HepG2 (cell line): ENCODE measurements around the gene HNRNPAB. TPM values are rescaled to one million over a fixed set of nuclear protein-coding genes. Genes with fewer than 3 reads are reported as not detected.

Experiments
- ETV5 ChIP-seq: IDR thresholded peaks from 2 replicates; pipeline ENCODE4 v1.6.1; 2018; ENCODE audit warnings: missing biosample characterization, missing genetic modification reagents, inconsistent platforms, borderline replicate concordance
- GFI1 ChIP-seq: sonication (generic); formaldehyde crosslinking; IDR thresholded peaks from 2 replicates; pipeline ENCODE4 v1.5.0; 2020; ENCODE audit warnings: missing genetic modification reagents, mild to moderate bottlenecking, borderline replicate concordance
- HDAC6 ChIP-seq: fragments of 200-600 bp; sonication (generic); IDR thresholded peaks from 2 replicates; pipeline ENCODE4 v1.7.0; 2017; ENCODE audit warnings: mild to moderate bottlenecking, antibody characterized with exemption, low read length, low read depth
- NKX3-1 ChIP-seq: sonication (generic); formaldehyde crosslinking; IDR thresholded peaks from 2 replicates; pipeline ENCODE4 v1.5.0; 2020; ENCODE audit warnings: missing genetic modification reagents
- SMAD3 ChIP-seq: sonication (generic); formaldehyde crosslinking; IDR thresholded peaks from 2 replicates; pipeline ENCODE4 v1.4.0; 2020; ENCODE audit warnings: missing genetic modification reagents
- SRF ChIP-seq: IDR thresholded peaks from 2 replicates; pipeline ENCODE4 v1.6.1; 2011; ENCODE audit warnings: mild to moderate bottlenecking, low read depth, low read length, moderate library complexity
- TBP ChIP-seq: sonication (generic); formaldehyde crosslinking; IDR thresholded peaks from 2 replicates; pipeline ENCODE4 v1.5.0; 2020; ENCODE audit warnings: missing genetic modification reagents
- THAP11 ChIP-seq: IDR thresholded peaks from 2 replicates; pipeline ENCODE4 v1.6.1; 2016; ENCODE audit warnings: missing biosample characterization, missing genetic modification reagents
- ZBTB21 ChIP-seq: sonication (generic); formaldehyde crosslinking; IDR thresholded peaks from 2 replicates; pipeline ENCODE4 v1.4.0; 2020; ENCODE audit warnings: missing genetic modification reagents
- ZFAT ChIP-seq: sonication (generic); formaldehyde crosslinking; conservative IDR thresholded peaks from 2 replicates; pipeline ENCODE4 v1.8.1; 2023; ENCODE audit warnings: missing genetic modification reagents, inconsistent platforms
- ZMAT3 ChIP-seq: sonication (generic); formaldehyde crosslinking; conservative IDR thresholded peaks from 2 replicates; pipeline ENCODE4 v1.7.0; 2021; ENCODE audit warnings: missing genetic modification reagents
- ZNF10 ChIP-seq: sonication (generic); formaldehyde crosslinking; IDR thresholded peaks from 2 replicates; pipeline ENCODE4 v1.4.0; 2020; ENCODE audit warnings: mild to moderate bottlenecking, low read depth, missing genetic modification reagents, borderline replicate concordance
- ZNF17 ChIP-seq: sonication (generic); formaldehyde crosslinking; IDR thresholded peaks from 2 replicates; pipeline ENCODE4 v1.5.0; 2020; ENCODE audit warnings: mild to moderate bottlenecking, missing genetic modification reagents
- ZNF251 ChIP-seq: sonication (generic); formaldehyde crosslinking; IDR thresholded peaks from 2 replicates; pipeline ENCODE4 v1.9.0; 2021; ENCODE audit warnings: mild to moderate bottlenecking, missing genetic modification reagents
- ZNF329 ChIP-seq: sonication (generic); formaldehyde crosslinking; IDR thresholded peaks from 2 replicates; pipeline ENCODE4 v1.9.0; 2021; ENCODE audit warnings: low read depth, mild to moderate bottlenecking, missing genetic modification reagents
- ZNF451 ChIP-seq: sonication (generic); formaldehyde crosslinking; IDR thresholded peaks from 2 replicates; pipeline ENCODE4 v1.5.0; 2020; ENCODE audit warnings: mild to moderate bottlenecking, missing genetic modification reagents
- ZNF619 ChIP-seq: sonication (generic); formaldehyde crosslinking; IDR thresholded peaks from 2 replicates; pipeline ENCODE4 v1.4.0; 2020; ENCODE audit warnings: mild to moderate bottlenecking, missing genetic modification reagents
- ZNF746 ChIP-seq: sonication (generic); formaldehyde crosslinking; IDR thresholded peaks from 2 replicates; pipeline ENCODE4 v1.8.0; 2022; ENCODE audit warnings: mild to moderate bottlenecking, missing genetic modification reagents
- ZNF772 ChIP-seq: sonication (generic); formaldehyde crosslinking; IDR thresholded peaks from 2 replicates; pipeline ENCODE4 v1.5.0; 2020; ENCODE audit warnings: mild to moderate bottlenecking, missing genetic modification reagents
- polyA plus RNA-seq, 8 experiments: library from polyadenylated mRNA; depleted of rRNA in 3 of 8; stranded (reverse) in 7 of 8; unstranded in 1 of 8; fragments of >200 nt; fragmentation: Illumina TruSeq in 4 of 8; extraction: Trizol in 4 of 8; gene quantifications; 2 replicates each; pipeline versions ENCODE4 v1.2.1 to v1.2.3, GENCODE V29; 2011 to 2016; ENCODE audit warnings: low read depth in 4 of 8, missing spikeins in 1 of 8, mixed read lengths in 1 of 8; ENCODE audit not compliant: insufficient read depth in 1 of 8
- total RNA-seq, 5 experiments: library from RNA; depleted of rRNA; stranded (reverse); fragments of >200 nt; fragmentation: Illumina TruSeq; extraction: Trizol; gene quantifications; 2 replicates each; pipeline ENCODE4 v1.2.3, GENCODE V29; 2016; ENCODE audit warnings: low read depth in 1 of 5
- TF ChIP-seq, protein P1 (sequence below): sonication (generic); formaldehyde crosslinking; conservative IDR thresholded peaks from 2 replicates; pipeline ENCODE4 v1.8.0; 2022; ENCODE audit warnings: low read depth, missing genetic modification reagents
- TF ChIP-seq, protein P2 (sequence below): sonication (generic); formaldehyde crosslinking; IDR thresholded peaks from 2 replicates; pipeline ENCODE4 v1.5.1; 2020; ENCODE audit warnings: missing genetic modification reagents, mild to moderate bottlenecking, borderline replicate concordance
- TF ChIP-seq, protein P3 (sequence below): sonication (generic); formaldehyde crosslinking; IDR thresholded peaks from 2 replicates; pipeline ENCODE4 v1.5.0; 2020; ENCODE audit warnings: missing genetic modification reagents
- TF ChIP-seq, protein P4 (sequence below): IDR thresholded peaks from 2 replicates; pipeline ENCODE4 v1.6.1; 2016

The HNRNPAB gene
- total and polyA plus RNA-seq, 2 of the 13 experiments (the other 11 are each of a cell fraction or from before 2014, with no cell fraction given) = 62.6 to 111 TPM

DNA sequence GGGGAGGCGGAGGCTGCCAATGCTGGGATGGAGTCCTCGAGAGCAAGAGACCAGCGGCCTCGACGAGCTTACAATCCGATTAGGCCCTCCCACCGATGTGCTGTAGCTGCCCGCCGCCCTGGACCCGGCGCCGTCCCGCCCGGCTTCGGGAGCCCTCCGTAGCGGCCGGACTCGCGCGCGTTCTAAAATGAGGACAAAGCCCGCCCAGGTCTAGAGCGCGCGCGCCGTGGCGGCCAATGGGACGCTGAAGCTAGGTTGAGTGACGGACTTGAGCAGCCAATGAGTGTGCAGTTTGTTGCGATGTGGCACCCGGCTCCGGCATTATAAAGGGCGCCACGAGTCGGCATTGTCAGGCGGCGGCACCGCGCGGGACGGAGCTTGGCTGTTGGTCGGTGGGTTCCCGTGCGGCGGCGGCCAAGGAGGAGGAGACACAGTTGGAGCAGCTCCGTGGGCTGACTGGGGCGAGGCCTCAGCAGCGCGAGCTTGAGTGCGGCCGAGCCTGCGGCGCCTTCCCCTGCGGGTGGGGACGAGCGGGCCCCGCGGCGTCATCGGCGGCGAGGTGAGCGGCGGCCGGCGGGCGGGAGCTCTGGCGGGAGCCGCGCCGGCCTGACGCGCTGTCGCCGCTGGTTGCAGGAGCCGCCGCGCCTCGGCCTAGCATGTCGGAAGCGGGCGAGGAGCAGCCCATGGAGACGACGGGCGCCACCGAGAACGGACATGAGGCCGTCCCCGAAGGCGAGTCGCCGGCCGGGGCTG is at the start of gene HNRNPAB (continued):
- TF ChIP-seq ZNF17 (CRISPR knock-in tag) = no peak
- TF ChIP-seq ZNF746 = peak; percentile 41; the same call in 1 of the 2 replicates
- peak; percentile 86 for TF ChIP-seq THAP11
- TF ChIP-seq ETV5 (CRISPR knock-in tag) = peak; percentile 29; the same call in 1 of the 2 replicates
- TF ChIP-seq SMAD3 (CRISPR knock-in tag) = peak; percentile 65
- TF ChIP-seq SRF = no peak
- 0 out of 2 replicates have a peak, but pooled peaks have one; percentile 69 for TF ChIP-seq ZNF451 (CRISPR knock-in tag)
- TF ChIP-seq, protein P1, sequence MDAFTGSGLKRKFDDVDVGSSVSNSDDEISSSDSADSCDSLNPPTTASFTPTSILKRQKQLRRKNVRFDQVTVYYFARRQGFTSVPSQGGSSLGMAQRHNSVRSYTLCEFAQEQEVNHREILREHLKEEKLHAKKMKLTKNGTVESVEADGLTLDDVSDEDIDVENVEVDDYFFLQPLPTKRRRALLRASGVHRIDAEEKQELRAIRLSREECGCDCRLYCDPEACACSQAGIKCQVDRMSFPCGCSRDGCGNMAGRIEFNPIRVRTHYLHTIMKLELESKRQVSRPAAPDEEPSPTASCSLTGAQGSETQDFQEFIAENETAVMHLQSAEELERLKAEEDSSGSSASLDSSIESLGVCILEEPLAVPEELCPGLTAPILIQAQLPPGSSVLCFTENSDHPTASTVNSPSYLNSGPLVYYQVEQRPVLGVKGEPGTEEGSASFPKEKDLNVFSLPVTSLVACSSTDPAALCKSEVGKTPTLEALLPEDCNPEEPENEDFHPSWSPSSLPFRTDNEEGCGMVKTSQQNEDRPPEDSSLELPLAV = 0 out of 2 replicates have a peak, but pooled peaks have one; percentile 71
- TF ChIP-seq, protein P2, sequence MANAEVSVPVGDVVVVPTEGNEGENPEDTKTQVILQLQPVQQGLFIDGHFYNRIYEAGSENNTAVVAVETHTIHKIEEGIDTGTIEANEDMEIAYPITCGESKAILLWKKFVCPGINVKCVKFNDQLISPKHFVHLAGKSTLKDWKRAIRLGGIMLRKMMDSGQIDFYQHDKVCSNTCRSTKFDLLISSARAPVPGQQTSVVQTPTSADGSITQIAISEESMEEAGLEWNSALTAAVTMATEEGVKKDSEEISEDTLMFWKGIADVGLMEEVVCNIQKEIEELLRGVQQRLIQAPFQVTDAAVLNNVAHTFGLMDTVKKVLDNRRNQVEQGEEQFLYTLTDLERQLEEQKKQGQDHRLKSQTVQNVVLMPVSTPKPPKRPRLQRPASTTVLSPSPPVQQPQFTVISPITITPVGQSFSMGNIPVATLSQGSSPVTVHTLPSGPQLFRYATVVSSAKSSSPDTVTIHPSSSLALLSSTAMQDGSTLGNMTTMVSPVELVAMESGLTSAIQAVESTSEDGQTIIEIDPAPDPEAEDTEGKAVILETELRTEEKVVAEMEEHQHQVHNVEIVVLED = peak; percentile 86; the same call in 1 of the 2 replicates
- 0 out of 2 replicates have a peak, but pooled peaks have one; percentile 16 for TF ChIP-seq ZMAT3 (CRISPR knock-in tag)
- peak; percentile 88; the same call in 1 of the 2 replicates for TF ChIP-seq NKX3-1
- TF ChIP-seq ZNF772 = 0 out of 2 replicates have a peak, but pooled peaks have one; percentile 58
- TF ChIP-seq ZNF619 (CRISPR knock-in tag) = peak; percentile 93
- peak; percentile 74; the same call in 1 of the 2 replicates for TF ChIP-seq GFI1 (CRISPR knock-in tag)
- TF ChIP-seq ZNF10 = no peak
- peak; percentile 87; the same call in 1 of the 2 replicates for TF ChIP-seq ZNF251 (CRISPR knock-in tag)
- TF ChIP-seq TBP (CRISPR knock-in tag) = no peak; the same call in 1 of the 2 replicates
- TF ChIP-seq, protein P3, sequence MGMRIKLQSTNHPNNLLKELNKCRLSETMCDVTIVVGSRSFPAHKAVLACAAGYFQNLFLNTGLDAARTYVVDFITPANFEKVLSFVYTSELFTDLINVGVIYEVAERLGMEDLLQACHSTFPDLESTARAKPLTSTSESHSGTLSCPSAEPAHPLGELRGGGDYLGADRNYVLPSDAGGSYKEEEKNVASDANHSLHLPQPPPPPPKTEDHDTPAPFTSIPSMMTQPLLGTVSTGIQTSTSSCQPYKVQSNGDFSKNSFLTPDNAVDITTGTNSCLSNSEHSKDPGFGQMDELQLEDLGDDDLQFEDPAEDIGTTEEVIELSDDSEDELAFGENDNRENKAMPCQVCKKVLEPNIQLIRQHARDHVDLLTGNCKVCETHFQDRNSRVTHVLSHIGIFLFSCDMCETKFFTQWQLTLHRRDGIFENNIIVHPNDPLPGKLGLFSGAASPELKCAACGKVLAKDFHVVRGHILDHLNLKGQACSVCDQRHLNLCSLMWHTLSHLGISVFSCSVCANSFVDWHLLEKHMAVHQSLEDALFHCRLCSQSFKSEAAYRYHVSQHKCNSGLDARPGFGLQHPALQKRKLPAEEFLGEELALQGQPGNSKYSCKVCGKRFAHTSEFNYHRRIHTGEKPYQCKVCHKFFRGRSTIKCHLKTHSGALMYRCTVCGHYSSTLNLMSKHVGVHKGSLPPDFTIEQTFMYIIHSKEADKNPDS (CRISPR knock-in tag) = no peak; the same call in 1 of the 2 replicates
- TF ChIP-seq ZNF329 = peak; percentile 87; the same call in 1 of the 2 replicates
- TF ChIP-seq, protein P4, sequence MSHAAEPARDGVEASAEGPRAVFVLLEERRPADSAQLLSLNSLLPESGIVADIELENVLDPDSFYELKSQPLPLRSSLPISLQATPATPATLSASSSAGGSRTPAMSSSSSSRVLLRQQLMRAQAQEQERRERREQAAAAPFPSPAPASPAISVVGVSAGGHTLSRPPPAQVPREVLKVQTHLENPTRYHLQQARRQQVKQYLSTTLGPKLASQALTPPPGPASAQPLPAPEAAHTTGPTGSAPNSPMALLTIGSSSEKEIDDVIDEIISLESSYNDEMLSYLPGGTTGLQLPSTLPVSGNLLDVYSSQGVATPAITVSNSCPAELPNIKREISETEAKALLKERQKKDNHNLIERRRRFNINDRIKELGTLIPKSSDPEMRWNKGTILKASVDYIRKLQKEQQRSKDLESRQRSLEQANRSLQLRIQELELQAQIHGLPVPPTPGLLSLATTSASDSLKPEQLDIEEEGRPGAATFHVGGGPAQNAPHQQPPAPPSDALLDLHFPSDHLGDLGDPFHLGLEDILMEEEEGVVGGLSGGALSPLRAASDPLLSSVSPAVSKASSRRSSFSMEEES (CRISPR knock-in tag) = peak; percentile 84
- TF ChIP-seq ZBTB21 (CRISPR knock-in tag) = peak; percentile 24; the same call in 1 of the 2 replicates
- no peak for TF ChIP-seq HDAC6
- TF ChIP-seq ZFAT = 0 out of 2 replicates have a peak, but pooled peaks have one; percentile 57
